ENCODE measurements around the gene KRTAP5-3.

GRCh38 chr11:1569251-1569780 is 38.9 kb downstream of the KRTAP5-3 start:
- TF ChIP-seq CTCF (IDR thresholded peaks at IDR 0.05; ENCODE audit: poor library complexity, severe bottlenecking): no peak
- TF ChIP-seq MXI1 (conservative IDR thresholded peaks at IDR 0.05; ENCODE audit: poor library complexity, severe bottlenecking): no peak
- TF ChIP-seq REST (IDR thresholded peaks at IDR 0.05; ENCODE audit: borderline replicate concordance): no peak
- TF ChIP-seq POLR2AphosphoS5 (IDR thresholded peaks at IDR 0.05): no peak
